Endothelial cell of umbilical vein (primary cell): ENCODE data around the gene MAP3K10. TPM values are rescaled to one million over a fixed set of nuclear protein-coding genes. Genes with fewer than 3 reads are reported as not detected.

Experiments used
- BruUV-seq: library from RNA; stranded (reverse); fragments of 400-500 nt; replicated peaks from 2 replicates; lab custom pipeline; 2021; lab: Mats Ljungman, UMichigan
- CTCF ChIA-PET: fragments of 300-600, 350-600 bp; sonication (Branson Sonifier 250); formaldehyde crosslinking; loops from one replicate; lab custom pipeline; 2021; ENCODE audit warnings: antibody characterized with exemption, inconsistent platforms; lab: Charles Lee
- POLR2A ChIA-PET: fragments of 300-600, 350-600 bp; sonication (Branson Sonifier 250); formaldehyde crosslinking; loops from one replicate; lab custom pipeline; 2021; ENCODE audit warnings: antibody characterized with exemption, inconsistent platforms; lab: Charles Lee
- DNase-seq: peaks from one replicate; pipeline ENCODE4 v3.0.0-alpha.2; 2011; ENCODE audit warnings: low read depth, low spot score
- FAIRE-seq: peaks from 2 replicates; lab custom pipeline; 2011; peaks lifted over from hg19 to GRCh38; lab: Jason Lieb, UNC
- H2AFZ ChIP-seq: 2 replicates; pipeline ENCODE4 v1.6.0; 2012; ENCODE audit warnings: low read depth, low read length, control low read depth, inconsistent platforms
- H3K27ac ChIP-seq: 2 replicates; pipeline ENCODE4 v1.5.1; 2011; ENCODE audit warnings: low read depth, mild to moderate bottlenecking, control low read depth, low read length, moderate library complexity; ENCODE audit not compliant: insufficient read depth
- H3K27me3 ChIP-seq, 2 experiments: 2 replicates each; pipeline versions ENCODE4 v1.6.0 to v1.6.1; 2011; ENCODE audit warnings: low read length in 2 of 2, mixed read lengths in 1 of 2; ENCODE audit not compliant: control insufficient read depth in 2 of 2, insufficient read depth in 2 of 2
- H3K36me3 ChIP-seq, 2 experiments: 2 replicates in 1 of 2; 3 replicates in 1 of 2; pipeline ENCODE4 v1.5.1; 2011; ENCODE audit warnings: low read length in 2 of 2, mild to moderate bottlenecking in 1 of 2, moderate library complexity in 1 of 2; ENCODE audit not compliant: control insufficient read depth in 2 of 2, insufficient read depth in 2 of 2; ENCODE audit errors: extremely low read depth in 1 of 2
- H3K4me1 ChIP-seq: 3 replicates; pipeline ENCODE4 v1.5.1; 2011; ENCODE audit warnings: mild to moderate bottlenecking, low read length; ENCODE audit not compliant: control insufficient read depth, insufficient read depth; ENCODE audit errors: extremely low read depth
- H3K4me2 ChIP-seq: 2 replicates; pipeline ENCODE4 v1.6.1; 2011; ENCODE audit warnings: low read length, control low read depth, mixed read lengths; ENCODE audit not compliant: insufficient read depth
- H3K4me3 ChIP-seq, 3 experiments: fragments of 200-600 bp in 1 of 3; sonication (generic), shearing (Covaris generic) in 1 of 3; replicated peaks in 1 of 3; 2 replicates each; pipeline ENCODE4 v1.5.1; 2011 to 2016; ENCODE audit warnings: control low read depth in 3 of 3, low read length in 3 of 3, mild to moderate bottlenecking in 2 of 3, inconsistent platforms in 1 of 3, low read depth in 1 of 3, moderate library complexity in 1 of 3; ENCODE audit not compliant: insufficient read depth in 1 of 3
- H3K79me2 ChIP-seq: 2 replicates; pipeline ENCODE4 v1.6.0; 2012; ENCODE audit warnings: low read length, inconsistent platforms; ENCODE audit not compliant: control insufficient read depth, insufficient read depth
- H3K9ac ChIP-seq: replicated peaks from 2 replicates; pipeline ENCODE3; 2011; ENCODE audit warnings: low read length, control low read depth; ENCODE audit not compliant: insufficient read depth; ENCODE audit errors: extremely low read depth
- H3K9me1 ChIP-seq: replicated peaks from 3 replicates; pipeline ENCODE4 v1.6.0; 2011; ENCODE audit warnings: mild to moderate bottlenecking, low read length; ENCODE audit not compliant: control insufficient read depth, insufficient read depth; ENCODE audit errors: extremely low read depth
- H3K9me3 ChIP-seq: replicated peaks from 2 replicates; pipeline ENCODE4 v1.5.1; 2012; ENCODE audit warnings: low read length, inconsistent platforms; ENCODE audit not compliant: control insufficient read depth, insufficient read depth
- H4K20me1 ChIP-seq: replicated peaks from 2 replicates; pipeline ENCODE3; 2011; ENCODE audit warnings: mild to moderate bottlenecking, low read length; ENCODE audit not compliant: control insufficient read depth, insufficient read depth; ENCODE audit errors: extremely low read depth
- CTCF ChIP-seq, 2 donors: IDR thresholded peaks; 1 replicate in 1 of 2; 2 replicates in 1 of 2; pipeline ENCODE4 v1.5.1; 2011; ENCODE audit warnings: low read length in 2 of 2, mild to moderate bottlenecking in 2 of 2, moderate library complexity in 2 of 2, control low read depth in 1 of 2, inconsistent platforms in 1 of 2, low read depth in 1 of 2; ENCODE audit not compliant: insufficient read depth in 1 of 2; ENCODE audit errors: extremely low read depth in 1 of 2
- FOS ChIP-seq: IDR thresholded peaks from 2 replicates; pipeline ENCODE4 v1.6.1; 2011; ENCODE audit warnings: mild to moderate bottlenecking, low read length, moderate library complexity, borderline replicate concordance; ENCODE audit not compliant: insufficient read depth
- GATA2 ChIP-seq: IDR thresholded peaks from 2 replicates; pipeline ENCODE4 v1.7.0; 2011; ENCODE audit warnings: low read depth, mild to moderate bottlenecking, moderate library complexity, mixed read lengths, low read length; ENCODE audit not compliant: insufficient read length, insufficient read depth
- MAX ChIP-seq: IDR thresholded peaks from 2 replicates; pipeline ENCODE4 v1.6.1; 2011; ENCODE audit not compliant: insufficient read depth, insufficient read length
- MYC ChIP-seq: IDR thresholded peaks from one replicate; pipeline ENCODE4 v1.6.1; 2011; ENCODE audit warnings: mild to moderate bottlenecking, low read depth, low read length
- POLR2AphosphoS5 ChIP-seq: IDR thresholded peaks from 2 replicates; pipeline ENCODE4 v1.6.1; 2012; ENCODE audit warnings: low read depth, mild to moderate bottlenecking, control low read depth, low read length, moderate library complexity; ENCODE audit not compliant: insufficient read depth
- dilution Hi-C: fragments of 300-500 bp; cut with MboI; formaldehyde crosslinking; loops from one replicate; pipeline ENCODE4 v1.15.0; 2019; ENCODE audit warnings: low sequenced_read_pairs; ENCODE audit not compliant: extremely low pct_ligation_motif_present
- intact Hi-C: fragments of 100-400 bp; cut with micrococcal nuclease; formaldehyde crosslinking; loops from one replicate; pipeline ENCODE4 v1.10.0; 2022
- polyA plus RNA-seq, 4 experiments: library from polyadenylated mRNA; depleted of rRNA in 3 of 4; stranded (reverse) in 3 of 4; unstranded in 1 of 4; fragments of >200 nt; gene quantifications; 2 replicates each; pipeline versions ENCODE4 v1.2.1 to v1.2.3, GENCODE V29; 2011 to 2012; ENCODE audit warnings: missing spikeins in 1 of 4
- total RNA-seq: library from RNA; stranded (reverse); gene quantifications from 2 replicates; pipeline ENCODE4 v1.2.3, GENCODE V29; 2021

Gene MAP3K10
- total and polyA plus RNA-seq, 2 donors (not counting 3 experiments of a cell fraction or from before 2014, with no cell fraction given): 6.3 to 19.4 TPM

DNA sequence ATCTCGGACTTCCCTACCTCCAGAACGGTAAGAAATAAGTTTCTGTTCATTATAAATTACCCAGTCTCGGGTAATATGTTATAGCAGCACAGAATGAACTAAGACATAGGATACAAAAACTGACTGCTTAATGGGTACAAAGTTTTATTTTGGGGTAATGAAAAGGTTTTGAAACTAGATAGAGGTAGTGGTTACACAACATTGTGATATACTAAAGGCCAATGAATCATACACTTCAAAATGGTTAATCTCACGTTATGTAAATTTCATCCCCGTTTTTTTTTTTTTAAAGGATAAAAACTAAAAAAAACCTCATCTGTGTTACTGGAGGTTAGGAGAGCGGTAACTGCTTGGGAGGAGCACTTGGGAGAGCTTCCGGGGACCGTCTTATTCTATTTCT, 70.4 kb downstream of the MAP3K10 start:
- Histone ChIP-seq H3K36me3 (peaks cover 2 to 10% of the 10 kb centered on the region in 2 experiments), H3K4me3 (no peak overlapping the region), H3K27me3 (no peaks in the 10 kb centered on the region), H3K9me1 (no peaks in the 10 kb centered on the region), H4K20me1 (peaks cover 3% of the 10 kb centered on the region), H3K4me1 (no peaks in the 10 kb centered on the region), H3K9ac (no peak overlapping the region), H2AFZ (no peak overlapping the region), H3K9me3 (no peaks in the 10 kb centered on the region), H3K27ac (no peak overlapping the region), H3K4me2 (no peak overlapping the region), H3K79me2 (peaks cover 22% of the 10 kb centered on the region)
- FAIRE-seq (no peak), DNase-seq (no peak)
- intact Hi-C loops (no loop called here), dilution Hi-C loops (no loop called here)
- POLR2A ChIA-PET: no interaction called here
- CTCF ChIA-PET: no interaction called here
- TF ChIP-seq CTCF (IDR thresholded peaks at IDR 0.05; ENCODE audit: extremely low read depth in 1 of 2, insufficient read depth in 1 of 2, low read depth in 1 of 2, low read length in 2 of 2) (no peak), MAX (no peak), GATA2 (no peak), FOS (no peak), MYC (no peak), POLR2AphosphoS5 (no peak)
- no TSS peak for BruUV-seq
